Kidney tubule cell (primary cell): ENCODE measurements around the gene ETS2.

Experiments
- DNase-seq: peaks from one replicate; pipeline ENCODE4 v3.0.0-alpha.2; 2018; ENCODE audit warnings: low spot score

Gene ETS2

GRCh38 chr21:38861989-38862683 lies 56.4 kb downstream of the ETS2 start:
- DNase-seq: no peak

- no peak for DNase-seq
Measured at GRCh38 chr21:38863291-38863690, 57.6 kb downstream of the ETS2 start.

GRCh38 chr21:38863843-38864363 lies 58.2 kb downstream of the ETS2 start:
- DNase-seq: no peak

- DNase-seq: no peak
Measured at GRCh38 chr21:38864964-38865363, 59.2 kb downstream of the ETS2 start.

- DNase-seq: peak; percentile 35
Measured at GRCh38 chr21:38869196-38869595, 63.5 kb downstream of the ETS2 start.

GRCh38 chr21:38869946-38870345 lies 64.2 kb downstream of the ETS2 start:
- DNase-seq: peak; percentile 13
